GM21367 (cell line): ENCODE data around the gene IGFBPL1.
"Not testable (repeated sequence)": the region's sequence is repeated elsewhere in the genome, so short reads cannot be mapped to it uniquely, and the experiment has no call there.

ENCODE experiments used
- ATAC-seq: cut with Tn5 transposase; IDR thresholded peaks from one replicate; pipeline ENCODE4 v1.9.1; 2021; ENCODE audit not compliant: unreplicated experiment

The IGFBPL1 gene

GRCh38 chr9:38401994-38402393, 22.3 kb downstream of the IGFBPL1 start:
- no peak for ATAC-seq

GRCh38 chr9:38399191-38399590, 25.1 kb downstream of the IGFBPL1 start:
- not testable (repeated sequence) for ATAC-seq

- no peak for ATAC-seq
Measured at GRCh38 chr9:38396371-38396671, 27.9 kb downstream of the IGFBPL1 start.

GRCh38 chr9:38395653-38396370, 28.4 kb downstream of the IGFBPL1 start:
- no peak for ATAC-seq

GRCh38 chr9:38394416-38394815, 29.8 kb downstream of the IGFBPL1 start:
- ATAC-seq: no peak

- ATAC-seq: no peak
Measured at GRCh38 chr9:38393128-38393796, 31.0 kb downstream of the IGFBPL1 start.

GRCh38 chr9:38392235-38393127, 31.8 kb downstream of the IGFBPL1 start, which contains the start of gene ALDH1B1:
TSS of gene ALDH1B1 (plus strand) at chr9:38392702. CDS start at chr9:38395749, 3,047 bp downstream.
- ATAC-seq: peak; percentile 98

- no peak for ATAC-seq
Measured at GRCh38 chr9:38391278-38392118, 32.8 kb downstream of the IGFBPL1 start.

GRCh38 chr9:38390851-38391250, 33.4 kb downstream of the IGFBPL1 start:
- ATAC-seq: no peak

GRCh38 chr9:38390442-38390841, 33.8 kb downstream of the IGFBPL1 start:
- no peak for ATAC-seq

DNA sequence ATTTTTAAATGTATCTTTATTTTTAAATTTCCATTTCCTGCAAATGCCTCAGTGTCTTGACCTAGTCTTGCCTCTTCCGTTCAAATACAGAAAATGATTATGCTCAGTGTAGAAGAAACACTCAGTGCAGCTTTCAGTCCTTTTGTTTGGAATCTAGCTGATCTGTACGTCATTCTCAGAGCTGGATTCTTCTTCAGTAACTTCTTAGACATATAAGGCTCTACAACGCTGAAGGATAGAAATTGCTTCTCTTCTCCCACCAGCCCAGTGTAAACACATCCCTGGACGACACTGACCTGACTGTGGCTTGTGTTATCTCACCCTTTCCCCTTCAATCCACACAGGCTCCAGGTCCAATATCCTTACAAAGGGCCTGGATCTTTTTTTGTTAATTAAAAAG, 34.9 kb downstream of the IGFBPL1 start:
- ATAC-seq: no peak

- no peak for ATAC-seq
Measured at GRCh38 chr9:38388283-38389223, 35.7 kb downstream of the IGFBPL1 start.

- no peak for ATAC-seq
Measured at GRCh38 chr9:38387751-38388150, 36.5 kb downstream of the IGFBPL1 start.

GRCh38 chr9:38387066-38387465, 37.2 kb downstream of the IGFBPL1 start:
- ATAC-seq: no peak

DNA sequence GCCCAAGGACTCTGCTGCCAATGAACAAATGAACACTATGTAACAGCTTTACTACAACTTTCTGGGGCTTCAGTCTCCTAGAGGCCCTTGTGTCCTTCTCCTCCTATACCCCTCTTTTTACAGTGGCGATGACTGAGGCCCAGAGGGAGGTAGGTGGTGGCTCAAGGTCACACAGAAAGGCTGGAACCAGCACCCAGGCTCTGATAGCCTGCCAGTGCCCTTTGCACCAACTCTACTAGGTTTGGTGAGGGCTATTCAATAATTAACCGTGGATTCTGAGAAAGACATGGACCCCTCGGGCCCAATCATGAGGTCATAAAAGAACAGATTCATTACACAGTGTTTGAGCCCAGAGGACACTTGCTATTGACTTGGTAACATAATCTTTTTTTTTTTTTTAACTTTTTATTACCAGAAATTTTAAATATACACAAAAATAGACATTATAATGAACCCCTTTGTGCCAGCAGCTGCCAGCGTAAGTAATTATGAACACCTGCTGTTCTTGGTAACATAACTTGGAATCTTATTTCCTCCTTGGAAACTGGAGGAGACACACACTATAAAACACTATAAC, 37.8 kb downstream of the IGFBPL1 start:
- no peak for ATAC-seq

DNA sequence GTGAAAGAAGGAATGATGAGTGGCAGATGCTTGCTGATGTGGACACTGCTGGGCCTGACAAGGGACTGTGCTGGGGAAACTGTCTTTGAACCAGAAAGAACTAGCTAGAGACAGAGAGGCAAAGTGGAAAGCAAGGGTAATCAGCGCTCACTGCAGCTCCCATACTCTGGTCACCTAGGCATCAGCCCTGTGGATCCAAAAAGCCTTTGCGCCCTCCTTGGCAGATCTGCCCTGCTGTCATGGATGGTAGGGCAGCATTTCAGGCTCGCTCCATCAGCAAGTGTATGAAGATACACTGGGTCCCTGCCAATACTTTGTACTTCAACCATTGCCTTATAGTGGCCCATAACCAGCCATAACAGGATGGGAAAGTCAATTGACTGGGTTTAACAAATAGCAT, 38.4 kb downstream of the IGFBPL1 start:
- ATAC-seq: no peak

DNA sequence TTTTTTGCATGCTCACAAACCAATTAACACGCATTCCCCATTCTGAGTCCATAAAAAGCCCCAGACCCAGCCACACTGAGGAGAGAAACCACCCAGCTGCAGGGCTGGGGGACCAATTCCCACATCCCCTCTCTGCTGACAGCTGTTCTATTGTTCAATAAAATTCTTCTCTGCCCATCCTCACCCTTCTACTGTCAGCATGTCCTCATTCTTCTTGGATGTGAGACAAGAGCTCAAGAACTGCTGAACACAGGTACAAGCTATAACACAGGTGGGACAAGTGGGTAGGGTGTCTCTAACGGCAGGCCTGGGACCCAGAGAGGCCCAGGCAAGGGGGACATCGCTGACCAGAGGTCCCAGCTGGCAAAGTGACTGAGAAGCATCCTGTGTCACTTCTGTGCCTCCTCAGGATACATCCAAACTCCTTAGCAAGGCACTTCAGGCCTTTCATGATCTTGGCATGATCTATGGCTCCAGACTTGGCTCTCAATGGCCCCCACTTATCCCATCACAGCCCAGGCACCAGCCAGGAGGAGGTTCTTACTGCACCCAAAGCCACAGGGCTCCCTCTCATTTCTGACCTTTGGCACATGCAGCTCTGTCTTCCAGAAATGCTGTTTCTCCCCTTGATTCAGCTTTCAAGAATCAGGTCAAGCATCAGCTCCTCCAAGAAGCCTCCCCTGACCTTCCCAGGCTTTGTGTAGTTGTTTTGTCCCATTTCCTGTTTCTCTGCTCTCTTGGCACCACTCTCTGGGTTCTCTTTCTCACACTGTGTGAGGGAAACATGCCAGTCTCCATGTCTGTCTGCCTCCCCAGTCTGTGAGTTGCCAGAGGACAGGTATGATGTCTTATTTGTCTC, 39.0 kb downstream of the IGFBPL1 start:
- ATAC-seq: no peak

DNA sequence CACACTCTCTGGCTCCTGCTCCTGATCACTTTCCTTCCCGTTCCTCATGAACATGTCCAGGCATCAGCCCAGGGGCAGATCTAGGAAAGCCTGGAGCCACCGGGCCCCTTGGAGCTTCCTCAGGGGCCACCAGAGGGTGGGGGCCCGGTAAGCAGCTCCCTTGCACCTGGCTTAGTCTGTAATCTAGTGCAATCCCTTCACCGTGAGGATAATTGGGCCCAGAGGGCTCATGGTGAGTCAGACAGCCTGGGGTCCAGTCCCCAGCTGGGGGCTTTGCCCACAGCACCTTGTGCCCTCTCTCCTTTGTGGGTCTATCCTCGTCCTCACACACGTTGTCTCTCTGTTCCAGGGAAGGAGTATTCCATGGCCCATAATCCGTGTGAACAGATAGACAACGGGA, 42.1 kb downstream of the IGFBPL1 start:
- ATAC-seq: no peak
